RWPE2 (cell line): ENCODE data around the gene PITRM1.
A peak's percentile ranks its signal among the peaks of the same experiment; 100 is the strongest.
"Not testable (repeated sequence)": the region's sequence is repeated elsewhere in the genome, so short reads cannot be mapped to it uniquely, and the experiment has no call there.

Source experiments
- ATAC-seq: fragments of 200-7000 bp; cut with Tn5 transposase; 3 replicates; pipeline ENCODE4 v1.9.1; 2021; ENCODE audit warnings: low read depth
- DNase-seq: peaks from one replicate; pipeline ENCODE4 v3.0.0-alpha.2; 2020; ENCODE audit warnings: low spot score
- H3K27ac ChIP-seq: fragments of 450-650 bp; 2 replicates; pipeline ENCODE4 v1.5.1; 2017; ENCODE audit warnings: mild to moderate bottlenecking; ENCODE audit not compliant: poor library complexity, severe bottlenecking
- H3K27me3 ChIP-seq: fragments of 250-450 bp; sonication (Bioruptor Pico); 2 replicates; pipeline ENCODE4 v1.5.1; 2021; ENCODE audit warnings: mild to moderate bottlenecking, moderate library complexity; ENCODE audit not compliant: insufficient read depth, poor library complexity, severe bottlenecking
- H3K36me3 ChIP-seq: fragments of 250-450 bp; sonication (Bioruptor Pico); 2 replicates; pipeline ENCODE4 v1.5.1; 2020; ENCODE audit warnings: low read depth, mild to moderate bottlenecking, moderate library complexity
- H3K4me1 ChIP-seq: fragments of 250-450 bp; sonication (Bioruptor Pico); 2 replicates; pipeline ENCODE4 v1.5.1; 2021; ENCODE audit warnings: mild to moderate bottlenecking, moderate library complexity; ENCODE audit not compliant: insufficient read depth, poor library complexity, severe bottlenecking
- H3K4me3 ChIP-seq: fragments of 250-450 bp; sonication (Bioruptor Pico); 2 replicates; pipeline ENCODE4 v1.5.1; 2021; ENCODE audit warnings: mild to moderate bottlenecking, moderate library complexity; ENCODE audit not compliant: severe bottlenecking
- H3K9me3 ChIP-seq: fragments of 250-450 bp; sonication (Bioruptor Pico); 2 replicates; pipeline ENCODE4 v1.5.1; 2021; ENCODE audit warnings: mild to moderate bottlenecking, moderate library complexity; ENCODE audit not compliant: severe bottlenecking
- TF ChIP-seq, protein P1 (sequence below): fragments of 450-650 bp; IDR thresholded peaks from one replicate; pipeline ENCODE4 v1.5.1; 2017; ENCODE audit warnings: mild to moderate bottlenecking, moderate library complexity; ENCODE audit not compliant: poor library complexity, severe bottlenecking

PITRM1 gene

GRCh38 chr10:3172446-3173170 is at the start of gene PITRM1:
TSS of gene PITRM1 (minus strand) at chr10:3172782. CDS start at chr10:3172772, 10 bp downstream.
- Histone ChIP-seq H3K27me3 (no peaks in the 10 kb centered on the region), H3K4me3 (peak within 1 kb of the TSS; percentile 69), H3K36me3 (peaks cover 34% of the 10 kb centered on the region), H3K27ac (peak within 1 kb of the TSS; percentile 54), H3K4me1 (peaks cover 4% of the 10 kb centered on the region), H3K9me3 (no peaks in the 10 kb centered on the region)
- TF ChIP-seq, protein P1, sequence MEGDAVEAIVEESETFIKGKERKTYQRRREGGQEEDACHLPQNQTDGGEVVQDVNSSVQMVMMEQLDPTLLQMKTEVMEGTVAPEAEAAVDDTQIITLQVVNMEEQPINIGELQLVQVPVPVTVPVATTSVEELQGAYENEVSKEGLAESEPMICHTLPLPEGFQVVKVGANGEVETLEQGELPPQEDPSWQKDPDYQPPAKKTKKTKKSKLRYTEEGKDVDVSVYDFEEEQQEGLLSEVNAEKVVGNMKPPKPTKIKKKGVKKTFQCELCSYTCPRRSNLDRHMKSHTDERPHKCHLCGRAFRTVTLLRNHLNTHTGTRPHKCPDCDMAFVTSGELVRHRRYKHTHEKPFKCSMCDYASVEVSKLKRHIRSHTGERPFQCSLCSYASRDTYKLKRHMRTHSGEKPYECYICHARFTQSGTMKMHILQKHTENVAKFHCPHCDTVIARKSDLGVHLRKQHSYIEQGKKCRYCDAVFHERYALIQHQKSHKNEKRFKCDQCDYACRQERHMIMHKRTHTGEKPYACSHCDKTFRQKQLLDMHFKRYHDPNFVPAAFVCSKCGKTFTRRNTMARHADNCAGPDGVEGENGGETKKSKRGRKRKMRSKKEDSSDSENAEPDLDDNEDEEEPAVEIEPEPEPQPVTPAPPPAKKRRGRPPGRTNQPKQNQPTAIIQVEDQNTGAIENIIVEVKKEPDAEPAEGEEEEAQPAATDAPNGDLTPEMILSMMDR, result no peak
- ATAC-seq (peak; percentile 94), DNase-seq (peak; percentile 98)

DNA sequence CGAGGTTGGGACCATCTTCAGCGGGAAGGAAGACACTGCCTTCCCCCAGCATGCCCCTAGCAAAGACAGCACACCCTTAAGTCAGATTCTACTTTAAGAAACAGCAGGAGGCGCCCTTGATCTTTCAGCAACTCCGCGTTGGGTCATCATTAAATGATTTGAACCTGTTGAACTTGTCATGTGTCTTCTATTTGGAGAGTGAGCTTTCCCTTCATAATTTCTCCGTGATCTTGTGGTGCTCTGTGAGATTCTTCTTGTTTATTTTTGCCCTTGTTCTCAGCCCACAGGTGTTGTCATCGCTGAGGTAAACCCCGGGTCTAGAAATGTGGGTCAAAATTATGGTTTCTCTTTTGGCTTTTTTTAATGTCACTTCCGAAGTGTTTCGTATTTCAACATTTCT is 49.5 kb upstream of the PITRM1 start:
- Histone ChIP-seq H3K4me1 (peaks cover 26% of the 10 kb centered on the region), H3K9me3 (no peaks in the 10 kb centered on the region), H3K27me3 (no peaks in the 10 kb centered on the region), H3K36me3 (no peaks in the 10 kb centered on the region), H3K4me3 (no peak overlapping the region), H3K27ac (no peak overlapping the region)
- TF ChIP-seq, protein P1, result no peak
- ATAC-seq, result no peak
- no peak for DNase-seq

DNA sequence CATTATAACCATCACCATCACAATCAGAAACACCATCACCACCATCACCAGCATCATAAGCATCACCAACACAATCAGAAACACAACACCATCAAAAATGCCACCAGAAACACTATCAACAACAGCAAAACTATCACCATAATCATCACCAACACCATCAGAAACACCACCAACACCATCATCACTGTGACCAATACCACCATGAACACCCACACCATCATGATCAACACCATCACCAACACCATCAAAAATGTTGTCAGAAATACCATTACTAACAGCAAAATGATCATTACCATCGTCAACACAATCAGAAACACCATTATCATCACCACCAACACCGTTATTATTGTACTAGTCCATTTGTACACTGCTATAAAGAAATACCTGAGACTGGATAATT is 49.0 kb upstream of the PITRM1 start:
- H3K4me3 ChIP-seq, H3K9me3 ChIP-seq, H3K36me3 ChIP-seq, H3K27me3 ChIP-seq, H3K27ac ChIP-seq, DNase-seq, ATAC-seq: not testable (repeated sequence)
- H3K4me1 ChIP-seq, result peaks cover 22% of the 10 kb centered on the region

- Histone ChIP-seq H3K4me1 (peaks cover 14% of the 10 kb centered on the region), H3K36me3 (no peaks in the 10 kb centered on the region), H3K4me3 (no peak overlapping the region), H3K27me3 (no peaks in the 10 kb centered on the region), H3K27ac (no peak overlapping the region), H3K9me3 (no peaks in the 10 kb centered on the region)
- TF ChIP-seq, protein P1, result no peak
- DNase-seq, result no peak
- ATAC-seq, result peak; percentile 62; the same call in 1 of the 3 replicates
These were observed 48.3 kb upstream of the PITRM1 start for GRCh38 chr10:3220853-3221252.

DNA sequence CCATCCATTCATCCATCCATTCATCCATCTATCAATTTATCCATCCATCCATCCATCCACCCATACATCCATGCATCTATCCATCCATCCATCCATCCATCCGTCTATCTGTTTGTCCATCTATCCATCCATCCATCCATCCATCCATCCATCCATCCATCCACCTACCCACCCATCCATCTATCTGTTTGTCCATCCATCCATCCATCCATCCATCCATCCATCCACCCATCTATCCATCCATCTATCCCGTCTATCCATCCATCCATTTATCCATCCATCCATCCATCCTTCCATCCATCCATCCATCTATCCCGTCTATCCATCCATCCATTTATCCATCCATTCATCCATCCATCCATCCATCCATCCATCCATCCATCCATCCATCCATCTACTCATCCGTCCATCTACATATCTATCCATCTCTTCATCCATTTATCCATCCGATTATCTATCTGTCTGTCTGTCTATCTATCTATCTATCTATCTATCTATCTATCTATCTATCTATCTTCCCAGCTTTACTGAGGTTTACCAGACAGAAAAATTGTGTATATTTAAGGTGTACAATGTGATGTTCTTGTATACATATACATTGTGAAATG is 46.5 kb upstream of the PITRM1 start:
- not testable (repeated sequence) for ATAC-seq, H3K9me3 ChIP-seq, H3K27ac ChIP-seq, H3K4me3 ChIP-seq, H3K36me3 ChIP-seq, H3K4me1 ChIP-seq, DNase-seq, H3K27me3 ChIP-seq

DNA sequence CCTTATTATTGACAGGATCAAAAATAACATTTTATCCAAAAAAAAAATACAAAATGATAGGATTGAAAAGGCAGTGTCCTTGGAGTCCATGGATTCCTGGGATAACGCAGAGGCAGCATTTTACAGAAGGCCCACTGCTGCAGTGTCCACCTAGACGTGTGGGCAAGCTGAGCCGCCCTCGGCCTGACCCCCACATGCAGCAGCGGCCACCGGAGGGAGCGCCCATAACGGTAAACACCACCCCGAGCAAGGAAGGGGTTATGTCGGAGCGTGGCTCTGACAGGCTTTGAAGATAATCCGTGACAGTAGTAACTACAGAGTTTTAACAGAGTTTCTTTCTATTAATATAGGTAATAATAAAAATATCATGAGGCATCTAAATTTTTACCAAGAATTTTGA is 45.3 kb upstream of the PITRM1 start:
- no peak for ATAC-seq
- Histone ChIP-seq H3K27ac (no peak overlapping the region), H3K4me1 (peaks cover 8% of the 10 kb centered on the region), H3K9me3 (no peaks in the 10 kb centered on the region), H3K36me3 (no peaks in the 10 kb centered on the region), H3K27me3 (no peaks in the 10 kb centered on the region), H3K4me3 (no peak overlapping the region)
- DNase-seq, result no peak
- TF ChIP-seq, protein P1, result no peak
